H1 (cell line): ENCODE data around the gene PPIL6. TPM values are rescaled to one million over a fixed set of nuclear protein-coding genes. Genes with fewer than 3 reads are reported as not detected.
A peak's percentile ranks its signal among the peaks of the same experiment; 100 is the strongest.

Experiments
- ASH2L ChIP-seq: fragments of 200-600, 300-600 bp; sonication (generic); IDR thresholded peaks from one replicate; pipeline ENCODE4 v1.7.1; 2017; ENCODE audit warnings: low read length
- BACH1 ChIP-seq: IDR thresholded peaks from 2 replicates; pipeline ENCODE4 v1.6.1; 2012; ENCODE audit warnings: low read length, improper control_type of control experiment
- CBX5 ChIP-seq: fragments of 300-800, 300-1000 bp; sonication (generic); IDR thresholded peaks from 2 replicates; pipeline ENCODE4 v1.7.1; 2016; ENCODE audit warnings: antibody characterized with exemption, low read length, low read depth
- CBX8 ChIP-seq: fragments of 300-800, 300-1000 bp; sonication (generic); IDR thresholded peaks from 2 replicates; pipeline ENCODE4 v1.7.1; 2016; ENCODE audit warnings: low read depth, low read length, borderline replicate concordance
- CHD1 ChIP-seq: IDR thresholded peaks from 2 replicates; pipeline ENCODE4 v1.6.1; 2012; ENCODE audit warnings: low read depth, low read length, improper control_type of control experiment
- CTBP2 ChIP-seq: IDR thresholded peaks from 2 replicates; pipeline ENCODE4 v1.7.0; 2011; ENCODE audit warnings: borderline replicate concordance, mild to moderate bottlenecking, moderate library complexity, mixed read lengths, low read length; ENCODE audit not compliant: insufficient read depth, insufficient read length
- EP300 ChIP-seq, 2 experiments: IDR thresholded peaks; 1 replicate in 1 of 2; 2 replicates in 1 of 2; pipeline ENCODE4 v1.6.1; 2011 to 2012; ENCODE audit warnings: low read depth in 2 of 2, low read length in 2 of 2, mild to moderate bottlenecking in 2 of 2, borderline replicate concordance in 1 of 2, inconsistent platforms in 1 of 2, moderate library complexity in 1 of 2
- FOSL1 ChIP-seq: IDR thresholded peaks from 2 replicates; pipeline ENCODE4 v1.6.1; 2011; ENCODE audit warnings: mild to moderate bottlenecking, low read depth, low read length, moderate library complexity; ENCODE audit not compliant: insufficient read depth
- GTF2F1 ChIP-seq: IDR thresholded peaks from 2 replicates; pipeline ENCODE4 v1.6.1; 2012; ENCODE audit warnings: low read depth, low read length, improper control_type of control experiment, borderline replicate concordance
- HDAC6 ChIP-seq: IDR thresholded peaks from one replicate; pipeline ENCODE4 v1.7.1; 2012; ENCODE audit warnings: low read depth, mild to moderate bottlenecking, inconsistent platforms, low read length, moderate library complexity
- KDM4A ChIP-seq: IDR thresholded peaks from one replicate; pipeline ENCODE4 v1.7.1; 2012; ENCODE audit warnings: low read depth, mild to moderate bottlenecking, moderate library complexity, low read length, inconsistent platforms; ENCODE audit not compliant: severe bottlenecking
- KDM5A ChIP-seq: fragments of 200-600 bp; IDR thresholded peaks from 2 replicates; pipeline ENCODE4 v1.7.1; 2012; ENCODE audit warnings: mild to moderate bottlenecking, low read length, inconsistent platforms, mixed read lengths
- MAFK ChIP-seq: IDR thresholded peaks from 2 replicates; pipeline ENCODE4 v1.6.1; 2012; ENCODE audit warnings: low read depth, mild to moderate bottlenecking, improper control_type of control experiment, low read length
- NANOG ChIP-seq: IDR thresholded peaks from 2 replicates; pipeline ENCODE4 v1.6.1; 2011; ENCODE audit warnings: low read length, low read depth, mild to moderate bottlenecking, inconsistent platforms; ENCODE audit not compliant: insufficient read depth, poor library complexity, severe bottlenecking
- POLR2AphosphoS5 ChIP-seq: IDR thresholded peaks from 2 replicates; pipeline ENCODE4 v1.6.1; 2011; ENCODE audit warnings: low read depth, low read length
- RFX5 ChIP-seq: IDR thresholded peaks from 2 replicates; pipeline ENCODE4 v1.6.1; 2011; ENCODE audit warnings: low read depth, low read length, improper control_type of control experiment, borderline replicate concordance
- SAP30 ChIP-seq: fragments of 300-600 bp; sonication (generic); IDR thresholded peaks from 2 replicates; pipeline ENCODE4 v1.7.1; 2012; ENCODE audit warnings: low read length, moderate library complexity, mild to moderate bottlenecking, inconsistent platforms; ENCODE audit not compliant: insufficient read depth, insufficient replicate concordance
- SUZ12 ChIP-seq: fragments of 200-600 bp; sonication (generic); IDR thresholded peaks from 2 replicates; pipeline ENCODE4 v1.6.1; 2012; ENCODE audit warnings: mild to moderate bottlenecking, inconsistent platforms, low read length, moderate library complexity, mixed read lengths
- TCF12 ChIP-seq: IDR thresholded peaks from 2 replicates; pipeline ENCODE4 v1.6.1; 2011; ENCODE audit warnings: low read depth, mild to moderate bottlenecking, low read length
- polyA plus RNA-seq, 7 experiments: library from polyadenylated mRNA; depleted of rRNA in 3 of 7; stranded (reverse) in 5 of 7; unstranded in 2 of 7; fragments of >200 nt in 5 of 7; fragments of 200-250 nt in 2 of 7; gene quantifications; 1 replicate in 5 of 7; 2 replicates in 1 of 7; 4 replicates in 1 of 7; pipeline versions ENCODE4 v1.2.1 to v1.2.3, GENCODE V29; 2011 to 2013; ENCODE audit warnings: missing spikeins in 2 of 7, mixed read lengths in 2 of 7
- total RNA-seq: library from RNA; stranded (reverse); fragmentation: NEBNext Ultra II Directional; extraction: Animal tissue kit (Norgen Biotek cat#: 25700); gene quantifications from 2 replicates; pipeline ENCODE4 v1.2.1, GENCODE V29; 2021
- TF ChIP-seq, protein P1 (sequence below): IDR thresholded peaks from 2 replicates; pipeline ENCODE4 v1.6.1; 2011; ENCODE audit warnings: low read length, improper control_type of control experiment
- TF ChIP-seq, protein P2 (sequence below): IDR thresholded peaks from 2 replicates; pipeline ENCODE4 v1.6.1; 2012; ENCODE audit warnings: low read length, inconsistent platforms

Gene PPIL6
- total and polyA plus RNA-seq, 2 of the 8 experiments (the other 6 are each of a cell fraction or from before 2014, with no cell fraction given), result 0.42 to 1.3 TPM

DNA sequence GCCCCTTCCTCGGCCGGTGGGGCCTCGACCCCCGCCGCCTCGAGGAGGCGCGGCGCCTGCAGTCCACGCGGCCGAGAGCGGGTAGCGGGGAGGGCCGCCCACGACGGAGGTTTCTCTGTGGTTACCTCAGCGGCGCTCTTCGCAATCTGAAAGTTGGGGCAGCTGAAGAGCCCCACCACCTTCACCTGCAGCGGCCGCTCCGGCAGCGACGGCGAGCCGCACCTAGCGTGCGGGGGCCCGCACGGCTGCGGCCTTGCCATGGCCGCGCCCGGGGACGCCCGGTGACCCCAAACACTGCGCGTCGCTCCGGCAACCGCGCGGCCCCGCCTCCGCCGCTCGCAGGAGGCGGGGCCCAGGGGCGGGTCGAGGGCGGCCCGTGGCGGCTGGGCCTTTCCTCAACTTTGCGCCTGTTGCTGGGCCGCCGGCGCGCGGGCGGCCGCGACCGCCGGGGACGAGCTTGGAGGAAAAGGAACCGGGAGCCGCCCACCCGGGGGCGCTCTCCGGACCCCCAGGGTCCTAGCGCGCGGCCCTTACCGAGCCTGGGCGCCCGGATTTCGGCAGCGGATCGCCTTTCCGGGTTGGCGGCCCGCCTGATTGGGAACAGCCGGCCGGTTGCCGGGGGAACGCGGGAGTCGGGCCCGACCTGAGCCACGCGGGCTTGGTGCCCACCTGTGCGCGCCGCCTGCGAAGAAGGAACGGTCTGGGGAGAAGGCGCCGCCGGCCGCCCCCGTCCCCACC lies at the start of gene PPIL6, which contains the start of gene SMPD2 (continued):
- TF ChIP-seq, protein P1, sequence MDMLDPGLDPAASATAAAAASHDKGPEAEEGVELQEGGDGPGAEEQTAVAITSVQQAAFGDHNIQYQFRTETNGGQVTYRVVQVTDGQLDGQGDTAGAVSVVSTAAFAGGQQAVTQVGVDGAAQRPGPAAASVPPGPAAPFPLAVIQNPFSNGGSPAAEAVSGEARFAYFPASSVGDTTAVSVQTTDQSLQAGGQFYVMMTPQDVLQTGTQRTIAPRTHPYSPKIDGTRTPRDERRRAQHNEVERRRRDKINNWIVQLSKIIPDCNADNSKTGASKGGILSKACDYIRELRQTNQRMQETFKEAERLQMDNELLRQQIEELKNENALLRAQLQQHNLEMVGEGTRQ, result no peak
- TF ChIP-seq BACH1, result no peak
- peak; percentile 95 for TF ChIP-seq FOSL1
- peak; percentile 76 for TF ChIP-seq ASH2L
- no peak for TF ChIP-seq KDM5A
- TF ChIP-seq CTBP2, result peak; percentile 46
- no peak for TF ChIP-seq SAP30
- no peak for TF ChIP-seq CBX8
- TF ChIP-seq TCF12, result no peak
- no peak for TF ChIP-seq EP300 (IDR thresholded peaks at IDR 0.05; ENCODE audit: borderline replicate concordance in 1 of 2, low read depth in 2 of 2, low read length in 2 of 2)
- TF ChIP-seq KDM4A, result peak; percentile 67
- TF ChIP-seq, protein P2, sequence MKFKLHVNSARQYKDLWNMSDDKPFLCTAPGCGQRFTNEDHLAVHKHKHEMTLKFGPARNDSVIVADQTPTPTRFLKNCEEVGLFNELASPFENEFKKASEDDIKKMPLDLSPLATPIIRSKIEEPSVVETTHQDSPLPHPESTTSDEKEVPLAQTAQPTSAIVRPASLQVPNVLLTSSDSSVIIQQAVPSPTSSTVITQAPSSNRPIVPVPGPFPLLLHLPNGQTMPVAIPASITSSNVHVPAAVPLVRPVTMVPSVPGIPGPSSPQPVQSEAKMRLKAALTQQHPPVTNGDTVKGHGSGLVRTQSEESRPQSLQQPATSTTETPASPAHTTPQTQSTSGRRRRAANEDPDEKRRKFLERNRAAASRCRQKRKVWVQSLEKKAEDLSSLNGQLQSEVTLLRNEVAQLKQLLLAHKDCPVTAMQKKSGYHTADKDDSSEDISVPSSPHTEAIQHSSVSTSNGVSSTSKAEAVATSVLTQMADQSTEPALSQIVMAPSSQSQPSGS, result no peak
- TF ChIP-seq HDAC6, result no peak
- TF ChIP-seq CHD1, result no peak
- TF ChIP-seq GTF2F1, result no peak
- no peak for TF ChIP-seq NANOG
- no peak for TF ChIP-seq CBX5
- peak; percentile 20; the same call in 1 of the 2 replicates for TF ChIP-seq RFX5
- no peak for TF ChIP-seq POLR2AphosphoS5
- TF ChIP-seq MAFK, result no peak
- TF ChIP-seq SUZ12, result 0 out of 2 replicates have a peak, but pooled peaks have one; percentile 13
